Transverse colon (tissue), 4 donors: ENCODE measurements around the gene TTC38. TPM values are rescaled to one million over a fixed set of nuclear protein-coding genes. Genes with fewer than 3 reads are reported as not detected.

Experiments used
- DNase-seq: peaks from one replicate; pipeline ENCODE4 v3.0.0-alpha.2; 2019
- H3K27ac ChIP-seq, 4 donors: fragments of 200-600 bp; sonication (generic); 2 replicates each; pipeline ENCODE4 v1.5.1; 2016 to 2018; ENCODE audit warnings: inconsistent platforms in 4 of 4
- H3K27me3 ChIP-seq: fragments of 200-600 bp; sonication (generic); 2 replicates; pipeline ENCODE4 v1.5.1; 2017; ENCODE audit warnings: inconsistent platforms
- H3K36me3 ChIP-seq, 4 donors: fragments of 200-600 bp; sonication (generic); 2 replicates each; pipeline ENCODE4 v1.5.1; 2017 to 2019; ENCODE audit warnings: inconsistent platforms in 4 of 4
- H3K4me1 ChIP-seq, 4 donors: fragments of 200-600 bp; sonication (generic); 2 replicates each; pipeline ENCODE4 v1.5.1; 2017 to 2020; ENCODE audit warnings: inconsistent platforms in 4 of 4
- H3K4me3 ChIP-seq, 4 donors: fragments of 200-600 bp; sonication (generic); 1 replicate in 1 of 4; 2 replicates in 3 of 4; pipeline versions ENCODE4 v1.5.1 to v1.6.1; 2017 to 2019; ENCODE audit warnings: inconsistent platforms in 4 of 4
- H3K9me3 ChIP-seq, 2 donors: fragments of 200-600 bp; sonication (generic); 2 replicates each; pipeline ENCODE4 v1.5.1; 2017 to 2019; ENCODE audit warnings: inconsistent platforms in 2 of 2
- CTCF ChIP-seq, 5 experiments: fragments of 200-600 bp in 3 of 5; fragments of 450-650 bp in 2 of 5; sonication (generic) in 3 of 5; IDR thresholded peaks; 1 replicate in 2 of 5; 2 replicates in 3 of 5; pipeline ENCODE4 v1.5.1; 2016 to 2017; ENCODE audit warnings: antibody characterized with exemption in 5 of 5, inconsistent platforms in 3 of 5, mild to moderate bottlenecking in 2 of 5, moderate library complexity in 1 of 5
- EP300 ChIP-seq: sonication (generic); formaldehyde crosslinking; IDR thresholded peaks from one replicate; pipeline ENCODE4 v1.6.1; 2017; ENCODE audit warnings: antibody characterized with exemption, low read depth
- POLR2A ChIP-seq: fragments of 450-650 bp; IDR thresholded peaks from one replicate; pipeline ENCODE4 v1.6.1; 2016; ENCODE audit warnings: antibody characterized with exemption, mild to moderate bottlenecking, moderate library complexity
- POLR2AphosphoS5 ChIP-seq, 3 donors: sonication (generic); formaldehyde crosslinking; IDR thresholded peaks; one replicate each; pipeline ENCODE4 v1.6.1; 2016; ENCODE audit warnings: antibody characterized with exemption in 3 of 3
- WGBS, 2 donors: methylation state at CpG; one replicate each; pipeline ENCODE4 v1.1.5; 2018; ENCODE audit warnings: low coverage in 1 of 2; 5-methylcytosine and 5-hydroxymethylcytosine counted together
- in situ Hi-C, 4 donors: fragments of 200-750 bp; cut with MboI; loops; one replicate each; pipeline versions ENCODE4 v1.15.0 to v1.15.1; 2017; ENCODE audit warnings: low sequenced_read_pairs in 3 of 4, low pct_ligation_motif_present in 1 of 4, low pct_unique_long_range_greater_than_20kb in 1 of 4
- intact Hi-C: fragments of 100-400 bp; cut with DNase I; formaldehyde crosslinking; loops from one replicate; pipeline ENCODE4 v1.15.1; 2023; ENCODE audit warnings: low total_unique reads
- total RNA-seq, 4 donors: library from RNA; depleted of rRNA; stranded (reverse); fragments of >200 nt; gene quantifications; one replicate each; pipeline ENCODE4 v1.1.0, GENCODE V29; 2016

The TTC38 gene
- total RNA-seq, 4 donors from 2014 or later, result 167 to 316 (median 292) TPM

- Histone ChIP-seq H3K27me3 (no peaks in the 10 kb centered on the region), H3K27ac (no peak overlapping the region), H3K4me1 (no peaks in the 10 kb centered on the region), H3K9me3 (no peaks in the 10 kb centered on the region), H3K4me3 (no peak overlapping the region), H3K36me3 (peaks cover 0 to 58% (median 27%) of the 10 kb centered on the region in 4 donors)
- in situ Hi-C loops, result no loop called here
- TF ChIP-seq EP300 (no peak), POLR2AphosphoS5 (IDR thresholded peaks at IDR 0.05) (no peak), CTCF (IDR thresholded peaks at IDR 0.05) (no peak), POLR2A (no peak)
- DNase-seq, result no peak
- intact Hi-C loops, result no loop called here
- WGBS, 2 donors, result 80 to 95% methylated on average over 1 to 13 of the region's 13 CpGs
Measured at GRCh38 chr22:46281866-46282678, 14.3 kb downstream of the TTC38 start.

- TF ChIP-seq CTCF (IDR thresholded peaks at IDR 0.05), result no peak
- no peak for TF ChIP-seq EP300
- TF ChIP-seq POLR2AphosphoS5 (IDR thresholded peaks at IDR 0.05), result no peak
- no peak for TF ChIP-seq POLR2A
- Histone ChIP-seq H3K27ac (no peak overlapping the region), H3K9me3 (no peaks in the 10 kb centered on the region), H3K4me1 (peaks cover 0 to 5% (median 0%) of the 10 kb centered on the region in 4 donors), H3K36me3 (peaks cover 0 to 43% (median 13%) of the 10 kb centered on the region in 4 donors), H3K27me3 (no peaks in the 10 kb centered on the region), H3K4me3 (no peak overlapping the region)
- DNase-seq, result no peak
- in situ Hi-C loops (no loop called here), intact Hi-C loops (no loop called here)
- WGBS, 2 donors, result 89 to 96% methylated on average over 3 of the region's 3 CpGs
Measured at GRCh38 chr22:46286006-46286405, 18.2 kb downstream of the TTC38 start.

DNA sequence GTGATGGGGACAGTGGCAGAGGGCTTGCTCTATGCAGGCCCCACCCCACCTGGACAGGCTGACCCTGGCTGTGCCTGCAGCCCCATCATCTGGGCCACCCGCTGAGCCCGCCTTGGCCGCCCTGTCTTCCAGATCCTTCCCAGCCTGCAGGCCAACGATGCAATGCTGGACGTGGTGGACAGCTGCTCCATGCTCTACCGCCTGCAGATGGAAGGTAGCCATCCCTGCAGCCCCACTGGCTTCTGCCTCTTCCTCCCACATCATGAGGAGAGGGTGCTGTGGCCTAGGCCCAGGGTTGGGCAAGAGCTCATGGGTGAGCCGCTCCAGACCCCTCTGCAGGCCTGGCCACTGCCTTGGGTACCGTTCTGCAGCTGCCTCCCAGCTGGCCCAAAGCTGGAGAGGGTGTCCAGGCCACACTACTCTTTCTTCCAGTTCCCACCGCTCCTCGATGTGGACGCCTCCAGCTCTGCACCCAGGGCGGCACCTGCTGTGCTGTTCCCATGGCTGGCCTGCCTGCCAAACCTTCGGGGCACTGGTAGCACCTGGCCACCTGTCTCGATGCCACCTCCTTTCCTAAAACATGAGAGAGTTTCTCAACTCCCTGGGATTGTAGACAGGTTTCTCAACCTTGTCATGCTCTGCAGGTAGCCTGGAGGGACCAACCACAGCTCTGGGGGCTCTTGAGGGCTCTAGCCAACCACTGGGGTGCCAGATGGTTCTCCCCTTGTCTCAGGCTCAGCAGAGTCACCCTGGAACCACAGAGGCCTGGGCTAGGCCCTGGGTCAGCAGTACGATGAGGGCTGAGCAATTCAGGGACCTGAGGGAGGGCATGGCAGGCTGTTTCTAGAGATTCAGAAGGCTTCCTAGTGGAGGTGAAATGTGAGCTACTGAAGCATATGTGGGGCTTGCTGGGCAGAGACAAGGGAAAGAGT, 19.4 kb downstream of the TTC38 start:
- peak overlapping the region; percentile 41 to 59 (median 53) for H3K27ac ChIP-seq
- H3K4me1 ChIP-seq, result peaks cover 0 to 5% (median 0%) of the 10 kb centered on the region in 4 donors
- intact Hi-C loops, result no loop called here
- 90 to 92% methylated on average over 2 to 13 of the region's 15 CpGs for WGBS, 2 donors
- DNase-seq, result no peak
- no peaks in the 10 kb centered on the region for H3K27me3 ChIP-seq
- peaks cover 0 to 42% (median 15%) of the 10 kb centered on the region in 4 donors for H3K36me3 ChIP-seq
- TF ChIP-seq POLR2A (no peak), EP300 (no peak), CTCF (IDR thresholded peaks at IDR 0.05) (no peak), POLR2AphosphoS5 (IDR thresholded peaks at IDR 0.05) (no peak)
- H3K9me3 ChIP-seq, result no peaks in the 10 kb centered on the region
- in situ Hi-C loops, result no loop called here
- peak overlapping the region in 1 of 4 donors; percentile 28 for H3K4me3 ChIP-seq
